ENCODE data around the gene NDEL1.

- TF ChIP-seq, protein P1, sequence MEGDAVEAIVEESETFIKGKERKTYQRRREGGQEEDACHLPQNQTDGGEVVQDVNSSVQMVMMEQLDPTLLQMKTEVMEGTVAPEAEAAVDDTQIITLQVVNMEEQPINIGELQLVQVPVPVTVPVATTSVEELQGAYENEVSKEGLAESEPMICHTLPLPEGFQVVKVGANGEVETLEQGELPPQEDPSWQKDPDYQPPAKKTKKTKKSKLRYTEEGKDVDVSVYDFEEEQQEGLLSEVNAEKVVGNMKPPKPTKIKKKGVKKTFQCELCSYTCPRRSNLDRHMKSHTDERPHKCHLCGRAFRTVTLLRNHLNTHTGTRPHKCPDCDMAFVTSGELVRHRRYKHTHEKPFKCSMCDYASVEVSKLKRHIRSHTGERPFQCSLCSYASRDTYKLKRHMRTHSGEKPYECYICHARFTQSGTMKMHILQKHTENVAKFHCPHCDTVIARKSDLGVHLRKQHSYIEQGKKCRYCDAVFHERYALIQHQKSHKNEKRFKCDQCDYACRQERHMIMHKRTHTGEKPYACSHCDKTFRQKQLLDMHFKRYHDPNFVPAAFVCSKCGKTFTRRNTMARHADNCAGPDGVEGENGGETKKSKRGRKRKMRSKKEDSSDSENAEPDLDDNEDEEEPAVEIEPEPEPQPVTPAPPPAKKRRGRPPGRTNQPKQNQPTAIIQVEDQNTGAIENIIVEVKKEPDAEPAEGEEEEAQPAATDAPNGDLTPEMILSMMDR (IDR thresholded peaks at IDR 0.05 in 4 of 5, conservative IDR thresholded peaks at IDR 0.05 in 1 of 5), result no peak
- TF ChIP-seq POLR2A (IDR thresholded peaks at IDR 0.05), result no peak
Measured at GRCh38 chr17:8468980-8469379, 33.3 kb downstream of the NDEL1 start.
